Measurements from ENCODE around the gene SASH3.

Gene SASH3

DNA sequence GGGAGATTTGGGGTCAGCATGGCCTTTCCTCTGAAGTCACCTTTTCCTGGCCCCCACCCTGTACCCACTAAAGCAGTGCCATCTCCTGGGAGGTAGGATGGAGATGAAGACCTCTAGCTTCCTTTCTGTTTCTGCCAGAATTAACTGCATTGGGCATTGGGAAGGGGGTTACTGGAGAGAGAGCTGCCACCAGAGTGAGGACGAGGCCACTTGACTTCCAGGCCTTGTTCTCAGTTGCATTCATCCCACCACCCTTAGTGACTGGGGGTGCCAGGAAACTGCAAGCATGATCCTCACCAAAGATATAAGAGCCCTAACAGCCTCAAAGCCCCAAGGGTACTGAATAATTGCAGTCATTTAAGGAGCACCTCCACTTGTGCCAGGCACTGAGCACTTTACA is 15.8 kb downstream of the SASH3 start:
- H3K27ac ChIP-seq (ENCODE audit: low read length), result no peak overlapping the region
- TF ChIP-seq, protein P1, sequence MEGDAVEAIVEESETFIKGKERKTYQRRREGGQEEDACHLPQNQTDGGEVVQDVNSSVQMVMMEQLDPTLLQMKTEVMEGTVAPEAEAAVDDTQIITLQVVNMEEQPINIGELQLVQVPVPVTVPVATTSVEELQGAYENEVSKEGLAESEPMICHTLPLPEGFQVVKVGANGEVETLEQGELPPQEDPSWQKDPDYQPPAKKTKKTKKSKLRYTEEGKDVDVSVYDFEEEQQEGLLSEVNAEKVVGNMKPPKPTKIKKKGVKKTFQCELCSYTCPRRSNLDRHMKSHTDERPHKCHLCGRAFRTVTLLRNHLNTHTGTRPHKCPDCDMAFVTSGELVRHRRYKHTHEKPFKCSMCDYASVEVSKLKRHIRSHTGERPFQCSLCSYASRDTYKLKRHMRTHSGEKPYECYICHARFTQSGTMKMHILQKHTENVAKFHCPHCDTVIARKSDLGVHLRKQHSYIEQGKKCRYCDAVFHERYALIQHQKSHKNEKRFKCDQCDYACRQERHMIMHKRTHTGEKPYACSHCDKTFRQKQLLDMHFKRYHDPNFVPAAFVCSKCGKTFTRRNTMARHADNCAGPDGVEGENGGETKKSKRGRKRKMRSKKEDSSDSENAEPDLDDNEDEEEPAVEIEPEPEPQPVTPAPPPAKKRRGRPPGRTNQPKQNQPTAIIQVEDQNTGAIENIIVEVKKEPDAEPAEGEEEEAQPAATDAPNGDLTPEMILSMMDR (IDR thresholded peaks at IDR 0.05; ENCODE audit: low read depth, low read length), result no peak
- no peak for TF ChIP-seq EZH2phosphoT487 (IDR thresholded peaks at IDR 0.05; ENCODE audit: low read depth)

DNA sequence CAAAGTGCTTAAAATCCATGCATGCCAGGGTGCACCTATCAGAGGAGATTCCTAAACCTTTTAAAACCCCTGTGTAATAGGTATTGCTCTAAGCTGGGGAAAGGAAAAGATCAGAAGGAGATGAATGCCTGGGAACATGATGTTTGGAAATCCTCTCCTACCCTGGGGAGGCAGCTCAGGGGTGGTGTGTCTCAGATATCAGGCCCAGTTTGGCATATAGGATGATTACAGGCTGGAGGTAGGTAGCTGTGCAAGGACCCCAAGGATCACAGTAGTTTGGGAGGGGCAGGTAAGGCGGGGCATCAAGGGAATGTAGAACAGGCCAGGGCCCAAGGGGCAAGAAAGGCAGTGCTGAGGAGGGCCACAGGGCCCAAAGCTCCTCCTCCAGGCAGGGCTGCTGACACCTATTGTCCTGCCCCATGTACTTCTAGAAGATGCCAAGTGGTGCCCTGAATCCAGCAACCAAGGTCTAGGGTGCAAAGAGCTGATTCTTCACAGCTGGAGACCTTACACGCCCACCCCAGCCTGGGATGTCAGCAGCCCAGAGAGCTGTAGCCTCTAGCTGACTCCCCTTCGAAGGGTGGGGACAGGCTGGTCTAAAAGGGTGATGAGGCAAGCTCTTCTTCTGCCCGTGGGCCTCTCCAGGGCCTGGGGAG is 17.6 kb downstream of the SASH3 start:
- no peaks in the 10 kb centered on the region for H3K4me1 ChIP-seq (ENCODE audit: low read length)

More for the DNA sequence above, 15.8 kb downstream of the SASH3 start:
- Histone ChIP-seq H3K36me3 (replicated peaks; ENCODE audit: low read depth, low read length) (peaks cover 65% of the 10 kb centered on the region), H3K4me2 (ENCODE audit: low read length) (no peak overlapping the region), H3K9ac (ENCODE audit: low read length) (no peak overlapping the region), H3K4me1 (ENCODE audit: low read length) (no peaks in the 10 kb centered on the region), H3K79me2 (ENCODE audit: low read length) (no peaks in the 10 kb centered on the region), H3K4me3 (ENCODE audit: low read length) (no peak overlapping the region), H2AFZ (ENCODE audit: low read depth, low read length) (no peak overlapping the region), H3K27me3 (ENCODE audit: low read depth, low read length) (no peaks in the 10 kb centered on the region), H4K20me1 (ENCODE audit: insufficient read depth, low read length) (0 out of 2 replicates have a peak, but pooled peaks cover under 1% of the 10 kb centered on the region), H3K9me3 (ENCODE audit: insufficient read depth, low read length) (no peaks in the 10 kb centered on the region)

DNA sequence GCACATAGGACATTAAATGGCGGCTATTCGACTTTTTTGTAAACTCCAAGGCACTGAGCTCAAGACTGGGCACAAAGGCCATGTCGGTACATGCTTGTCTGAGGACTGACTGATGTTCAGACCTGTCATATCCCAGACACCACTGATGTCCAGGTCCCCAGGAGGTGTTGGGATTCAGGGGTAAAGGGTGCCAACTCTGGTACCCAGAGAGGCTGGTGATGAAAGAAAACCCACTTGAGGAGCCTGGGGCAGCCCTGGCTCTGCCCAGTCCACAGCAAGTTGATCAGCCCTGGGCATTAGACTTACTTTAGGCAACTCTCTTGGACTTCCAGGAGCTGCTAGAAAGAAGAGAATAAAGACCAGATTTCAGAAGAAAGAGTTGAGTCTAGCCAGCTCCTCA is 18.7 kb downstream of the SASH3 start:
- no peak overlapping the region for H3K4me3 ChIP-seq (ENCODE audit: low read length)
- no peaks in the 10 kb centered on the region for H4K20me1 ChIP-seq (ENCODE audit: insufficient read depth, low read length)
- peaks cover 40% of the 10 kb centered on the region for H3K36me3 ChIP-seq (replicated peaks; ENCODE audit: low read depth, low read length)
- TF ChIP-seq, protein P1 (IDR thresholded peaks at IDR 0.05; ENCODE audit: low read depth, low read length), result no peak
- no peak for TF ChIP-seq EZH2phosphoT487 (IDR thresholded peaks at IDR 0.05; ENCODE audit: low read depth)
- H3K27ac ChIP-seq (ENCODE audit: low read length), result peak overlapping the region; percentile 8; the same call in 1 of the 2 replicates
- no peaks in the 10 kb centered on the region for H3K9me3 ChIP-seq (ENCODE audit: insufficient read depth, low read length)
- H3K79me2 ChIP-seq (ENCODE audit: low read length), result no peaks in the 10 kb centered on the region
- H3K9ac ChIP-seq (ENCODE audit: low read length), result no peak overlapping the region
- no peaks in the 10 kb centered on the region for H3K27me3 ChIP-seq (ENCODE audit: low read depth, low read length)
- no peak overlapping the region for H2AFZ ChIP-seq (ENCODE audit: low read depth, low read length)
- H3K4me2 ChIP-seq (ENCODE audit: low read length), result no peak overlapping the region
- H3K4me1 ChIP-seq (ENCODE audit: low read length), result no peaks in the 10 kb centered on the region

More for the DNA sequence above, 17.6 kb downstream of the SASH3 start:
- no peaks in the 10 kb centered on the region for H3K9me3 ChIP-seq (ENCODE audit: insufficient read depth, low read length)
- no peaks in the 10 kb centered on the region for H3K79me2 ChIP-seq (ENCODE audit: low read length)
- no peaks in the 10 kb centered on the region for H4K20me1 ChIP-seq (ENCODE audit: insufficient read depth, low read length)
- no peak overlapping the region for H3K9ac ChIP-seq (ENCODE audit: low read length)
- no peak overlapping the region for H3K4me2 ChIP-seq (ENCODE audit: low read length)
- H3K27ac ChIP-seq (ENCODE audit: low read length), result no peak overlapping the region
- no peak overlapping the region for H3K4me3 ChIP-seq (ENCODE audit: low read length)
- TF ChIP-seq EZH2phosphoT487 (IDR thresholded peaks at IDR 0.05; ENCODE audit: low read depth), result no peak
- TF ChIP-seq, protein P1 (IDR thresholded peaks at IDR 0.05; ENCODE audit: low read depth, low read length), result no peak
- no peaks in the 10 kb centered on the region for H3K27me3 ChIP-seq (ENCODE audit: low read depth, low read length)
- H2AFZ ChIP-seq (ENCODE audit: low read depth, low read length), result no peak overlapping the region
- peaks cover 50% of the 10 kb centered on the region for H3K36me3 ChIP-seq (replicated peaks; ENCODE audit: low read depth, low read length)

DNA sequence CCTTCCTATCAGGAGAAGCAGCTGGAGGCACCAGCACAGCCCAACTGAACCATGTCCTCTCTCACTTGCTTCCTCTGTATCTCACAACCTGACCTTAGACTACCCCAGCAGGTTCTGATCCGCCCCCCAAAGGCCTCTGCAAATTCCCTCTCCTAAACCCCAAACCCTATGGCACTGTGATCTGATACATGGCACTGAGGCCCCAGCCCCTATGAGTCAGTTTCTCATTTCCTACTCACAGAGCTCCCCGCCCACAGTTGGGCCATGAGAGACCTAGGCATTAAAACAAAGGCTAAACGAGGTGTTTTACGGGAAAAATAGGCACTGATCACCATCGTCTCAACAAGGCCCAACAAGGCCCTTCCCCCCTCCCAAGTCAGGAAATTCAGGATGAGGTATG is 19.1 kb downstream of the SASH3 start:
- H2AFZ ChIP-seq (ENCODE audit: low read depth, low read length), result no peak overlapping the region
- H3K36me3 ChIP-seq (replicated peaks; ENCODE audit: low read depth, low read length), result peaks cover 36% of the 10 kb centered on the region
- no peaks in the 10 kb centered on the region for H3K4me1 ChIP-seq (ENCODE audit: low read length)
- peak overlapping the region; percentile 8; the same call in 1 of the 2 replicates for H3K27ac ChIP-seq (ENCODE audit: low read length)
- no peak overlapping the region for H3K4me2 ChIP-seq (ENCODE audit: low read length)
- no peaks in the 10 kb centered on the region for H3K9me3 ChIP-seq (ENCODE audit: insufficient read depth, low read length)
- H3K4me3 ChIP-seq (ENCODE audit: low read length), result no peak overlapping the region
- H3K27me3 ChIP-seq (ENCODE audit: low read depth, low read length), result no peaks in the 10 kb centered on the region
- TF ChIP-seq EZH2phosphoT487 (IDR thresholded peaks at IDR 0.05; ENCODE audit: low read depth), result no peak
- TF ChIP-seq, protein P1 (IDR thresholded peaks at IDR 0.05; ENCODE audit: low read depth, low read length), result no peak
- no peaks in the 10 kb centered on the region for H3K79me2 ChIP-seq (ENCODE audit: low read length)
- no peak overlapping the region for H3K9ac ChIP-seq (ENCODE audit: low read length)
- H4K20me1 ChIP-seq (ENCODE audit: insufficient read depth, low read length), result no peaks in the 10 kb centered on the region

Measured in OCI-LY3 (cell line).